ENCODE measurements around the gene SLC39A9.

The SLC39A9 gene

DNA sequence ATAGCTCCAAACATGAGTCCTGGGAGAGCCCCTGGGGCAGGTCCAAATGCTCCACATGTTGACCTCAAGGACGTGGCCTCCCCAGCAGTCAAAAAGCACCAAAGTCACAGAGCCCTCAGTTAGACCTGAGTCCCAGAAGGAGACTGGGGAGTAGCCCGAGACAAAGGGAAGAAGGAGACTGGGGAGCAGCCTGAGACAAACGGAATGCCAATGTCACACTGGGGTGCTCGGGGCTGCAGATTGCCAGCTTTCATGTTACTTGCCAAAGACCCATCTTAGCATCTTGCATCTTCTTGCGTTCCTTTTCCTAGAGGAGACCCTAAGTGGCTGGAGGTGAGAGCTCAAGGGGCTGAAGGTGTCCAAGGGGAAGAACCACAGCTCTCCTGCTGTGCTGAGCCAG, 100.9 kb downstream of the SLC39A9 start:
- no peak overlapping the region for H2AFZ ChIP-seq (ENCODE audit: low read depth, low read length)
- no peaks in the 10 kb centered on the region for H3K9me3 ChIP-seq (ENCODE audit: insufficient read depth, low read length)
- H3K27me3 ChIP-seq (ENCODE audit: low read depth, low read length), result 0 out of 2 replicates have a peak, but pooled peaks cover 4% of the 10 kb centered on the region
- no peaks in the 10 kb centered on the region for H3K79me2 ChIP-seq (ENCODE audit: low read length)
- no peaks in the 10 kb centered on the region for H3K4me1 ChIP-seq (ENCODE audit: low read length)
- H3K36me3 ChIP-seq (replicated peaks; ENCODE audit: low read depth, low read length), result no peaks in the 10 kb centered on the region
- no peak overlapping the region for H3K4me3 ChIP-seq (ENCODE audit: low read length)
- no peak for TF ChIP-seq EZH2phosphoT487 (IDR thresholded peaks at IDR 0.05; ENCODE audit: low read depth)
- TF ChIP-seq, protein P1, sequence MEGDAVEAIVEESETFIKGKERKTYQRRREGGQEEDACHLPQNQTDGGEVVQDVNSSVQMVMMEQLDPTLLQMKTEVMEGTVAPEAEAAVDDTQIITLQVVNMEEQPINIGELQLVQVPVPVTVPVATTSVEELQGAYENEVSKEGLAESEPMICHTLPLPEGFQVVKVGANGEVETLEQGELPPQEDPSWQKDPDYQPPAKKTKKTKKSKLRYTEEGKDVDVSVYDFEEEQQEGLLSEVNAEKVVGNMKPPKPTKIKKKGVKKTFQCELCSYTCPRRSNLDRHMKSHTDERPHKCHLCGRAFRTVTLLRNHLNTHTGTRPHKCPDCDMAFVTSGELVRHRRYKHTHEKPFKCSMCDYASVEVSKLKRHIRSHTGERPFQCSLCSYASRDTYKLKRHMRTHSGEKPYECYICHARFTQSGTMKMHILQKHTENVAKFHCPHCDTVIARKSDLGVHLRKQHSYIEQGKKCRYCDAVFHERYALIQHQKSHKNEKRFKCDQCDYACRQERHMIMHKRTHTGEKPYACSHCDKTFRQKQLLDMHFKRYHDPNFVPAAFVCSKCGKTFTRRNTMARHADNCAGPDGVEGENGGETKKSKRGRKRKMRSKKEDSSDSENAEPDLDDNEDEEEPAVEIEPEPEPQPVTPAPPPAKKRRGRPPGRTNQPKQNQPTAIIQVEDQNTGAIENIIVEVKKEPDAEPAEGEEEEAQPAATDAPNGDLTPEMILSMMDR (IDR thresholded peaks at IDR 0.05; ENCODE audit: low read depth, low read length), result no peak
- no peak overlapping the region for H3K27ac ChIP-seq (ENCODE audit: low read length)
- H4K20me1 ChIP-seq (ENCODE audit: insufficient read depth, low read length), result no peaks in the 10 kb centered on the region
- no peak overlapping the region for H3K4me2 ChIP-seq (ENCODE audit: low read length)
- H3K9ac ChIP-seq (ENCODE audit: low read length), result no peak overlapping the region

DNA sequence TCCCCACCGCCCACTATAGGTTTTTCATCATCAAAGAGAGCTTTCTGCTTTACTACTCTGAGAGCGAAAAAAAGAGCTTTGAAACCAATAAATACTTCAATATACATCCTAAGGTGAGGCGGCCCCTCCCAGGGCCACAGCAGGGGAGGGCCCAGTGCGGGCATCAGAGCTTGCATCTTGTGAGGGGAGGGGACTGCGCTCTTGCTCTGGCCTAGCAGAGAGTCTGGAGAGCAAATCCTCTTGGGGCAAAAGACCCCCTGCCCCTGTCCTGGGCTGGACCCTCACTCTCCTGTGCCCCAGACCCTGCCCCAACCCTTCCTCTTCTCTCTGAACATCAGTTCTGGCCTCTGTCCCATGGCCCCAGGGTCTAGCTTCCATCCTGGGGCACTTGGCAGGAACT, 101.6 kb downstream of the SLC39A9 start:
- TF ChIP-seq, protein P1 (IDR thresholded peaks at IDR 0.05; ENCODE audit: low read depth, low read length), result no peak
- H3K4me3 ChIP-seq (ENCODE audit: low read length), result no peak overlapping the region
- H3K4me1 ChIP-seq (ENCODE audit: low read length), result no peaks in the 10 kb centered on the region

GRCh38 chr14:69500736-69501135, 102.2 kb downstream of the SLC39A9 start:
- Histone ChIP-seq H3K4me2 (ENCODE audit: low read length) (no peak overlapping the region), H3K9ac (ENCODE audit: low read length) (no peak overlapping the region), H3K79me2 (ENCODE audit: low read length) (no peaks in the 10 kb centered on the region), H3K9me3 (ENCODE audit: insufficient read depth, low read length) (no peaks in the 10 kb centered on the region), H3K27ac (ENCODE audit: low read length) (no peak overlapping the region), H3K36me3 (replicated peaks; ENCODE audit: low read depth, low read length) (no peaks in the 10 kb centered on the region), H4K20me1 (ENCODE audit: insufficient read depth, low read length) (no peaks in the 10 kb centered on the region), H2AFZ (ENCODE audit: low read depth, low read length) (no peak overlapping the region), H3K4me3 (ENCODE audit: low read length) (no peak overlapping the region), H3K4me1 (ENCODE audit: low read length) (no peaks in the 10 kb centered on the region), H3K27me3 (ENCODE audit: low read depth, low read length) (no peaks in the 10 kb centered on the region)
- TF ChIP-seq, protein P1 (IDR thresholded peaks at IDR 0.05; ENCODE audit: low read depth, low read length), result no peak
- TF ChIP-seq EZH2phosphoT487 (IDR thresholded peaks at IDR 0.05; ENCODE audit: low read depth), result no peak

More for the DNA sequence above, 101.6 kb downstream of the SLC39A9 start:
- H3K9me3 ChIP-seq (ENCODE audit: insufficient read depth, low read length), result no peaks in the 10 kb centered on the region
- no peaks in the 10 kb centered on the region for H3K79me2 ChIP-seq (ENCODE audit: low read length)
- no peak overlapping the region for H3K27ac ChIP-seq (ENCODE audit: low read length)
- H3K9ac ChIP-seq (ENCODE audit: low read length), result no peak overlapping the region
- H2AFZ ChIP-seq (ENCODE audit: low read depth, low read length), result no peak overlapping the region
- no peak overlapping the region for H3K4me2 ChIP-seq (ENCODE audit: low read length)
- H3K36me3 ChIP-seq (replicated peaks; ENCODE audit: low read depth, low read length), result no peaks in the 10 kb centered on the region
- 0 out of 2 replicates have a peak, but pooled peaks cover 3% of the 10 kb centered on the region for H3K27me3 ChIP-seq (ENCODE audit: low read depth, low read length)
- no peaks in the 10 kb centered on the region for H4K20me1 ChIP-seq (ENCODE audit: insufficient read depth, low read length)

DNA sequence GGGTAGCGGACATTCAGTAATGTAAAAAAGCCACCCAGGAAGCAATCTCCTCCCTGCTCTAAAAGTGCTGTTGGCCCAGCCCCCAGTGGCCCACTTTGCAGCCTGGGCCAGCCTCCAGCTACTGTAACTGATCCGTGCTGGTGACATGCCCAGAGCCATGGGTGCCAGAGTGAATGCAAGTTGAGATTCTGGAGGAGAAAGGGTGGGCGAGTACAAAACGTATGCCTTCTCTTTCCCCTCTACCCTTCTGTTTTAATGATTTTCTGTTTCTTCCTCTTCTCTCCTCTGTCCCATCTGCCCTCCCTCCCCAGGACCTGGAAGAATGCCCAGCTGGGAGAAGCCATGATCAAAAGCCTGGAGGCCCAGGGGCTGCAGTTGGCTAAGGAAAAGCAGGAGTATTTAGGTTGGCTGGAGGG, 102.9 kb downstream of the SLC39A9 start:
- H3K27ac ChIP-seq (ENCODE audit: low read length), result no peak overlapping the region
- H2AFZ ChIP-seq (ENCODE audit: low read depth, low read length), result no peak overlapping the region
- no peak overlapping the region for H3K4me3 ChIP-seq (ENCODE audit: low read length)
- H3K4me2 ChIP-seq (ENCODE audit: low read length), result no peak overlapping the region
- no peaks in the 10 kb centered on the region for H3K27me3 ChIP-seq (ENCODE audit: low read depth, low read length)
- no peaks in the 10 kb centered on the region for H4K20me1 ChIP-seq (ENCODE audit: insufficient read depth, low read length)
- TF ChIP-seq, protein P1 (IDR thresholded peaks at IDR 0.05; ENCODE audit: low read depth, low read length), result no peak
- TF ChIP-seq EZH2phosphoT487 (IDR thresholded peaks at IDR 0.05; ENCODE audit: low read depth), result no peak
- no peak overlapping the region for H3K9ac ChIP-seq (ENCODE audit: low read length)
- H3K79me2 ChIP-seq (ENCODE audit: low read length), result no peaks in the 10 kb centered on the region
- H3K9me3 ChIP-seq (ENCODE audit: insufficient read depth, low read length), result no peaks in the 10 kb centered on the region
- H3K4me1 ChIP-seq (ENCODE audit: low read length), result no peaks in the 10 kb centered on the region
- H3K36me3 ChIP-seq (replicated peaks; ENCODE audit: low read depth, low read length), result no peaks in the 10 kb centered on the region
